Progenitor cell of endocrine pancreas (in vitro differentiated cells): ENCODE measurements around the gene MYO1G. TPM values are rescaled to one million over a fixed set of nuclear protein-coding genes. Genes with fewer than 3 reads are reported as not detected.

Experiments used
- DNase-seq: peaks from one replicate; pipeline ENCODE4 v3.0.0; 2021; ENCODE audit warnings: low spot score; ENCODE audit not compliant: unreplicated experiment
- H3K27ac Mint-ChIP-seq: 2 replicates; pipeline ENCODE4 v1.8.0; 2021; ENCODE audit warnings: mild to moderate bottlenecking, moderate library complexity, mixed read lengths
- H3K27me3 Mint-ChIP-seq: 2 replicates; pipeline ENCODE4 v1.8.0; 2021; ENCODE audit warnings: mixed read lengths
- H3K36me3 Mint-ChIP-seq: 2 replicates; pipeline ENCODE4 v1.8.0; 2022; ENCODE audit warnings: mixed read lengths; ENCODE audit not compliant: insufficient read depth
- H3K4me1 Mint-ChIP-seq: 2 replicates; pipeline ENCODE4 v1.8.0; 2021; ENCODE audit warnings: low read depth, mixed read lengths
- H3K4me3 Mint-ChIP-seq: 2 replicates; pipeline ENCODE4 v1.8.0; 2021; ENCODE audit warnings: low read depth, mild to moderate bottlenecking, moderate library complexity, mixed read lengths
- H3K9me3 Mint-ChIP-seq: 2 replicates; pipeline ENCODE4 v1.8.0; 2021; ENCODE audit warnings: low read depth, mixed read lengths
- total RNA-seq: library from RNA; stranded (reverse); gene quantifications from 2 replicates; pipeline ENCODE4 v1.2.1, GENCODE V29; 2021
- TF ChIP-seq, protein P1 (sequence below): fragments of 200-600 bp; sonication (generic); IDR thresholded peaks from one replicate; pipeline ENCODE4 v1.5.0; 2021; ENCODE audit warnings: antibody characterized with exemption, mild to moderate bottlenecking; ENCODE audit not compliant: unreplicated experiment

Gene MYO1G
- total RNA-seq, 1 donor from 2014 or later: 0.67 TPM

GRCh38 chr7:44972562-44972961 lies 6.3 kb downstream of the MYO1G start:
- TF ChIP-seq, protein P1, sequence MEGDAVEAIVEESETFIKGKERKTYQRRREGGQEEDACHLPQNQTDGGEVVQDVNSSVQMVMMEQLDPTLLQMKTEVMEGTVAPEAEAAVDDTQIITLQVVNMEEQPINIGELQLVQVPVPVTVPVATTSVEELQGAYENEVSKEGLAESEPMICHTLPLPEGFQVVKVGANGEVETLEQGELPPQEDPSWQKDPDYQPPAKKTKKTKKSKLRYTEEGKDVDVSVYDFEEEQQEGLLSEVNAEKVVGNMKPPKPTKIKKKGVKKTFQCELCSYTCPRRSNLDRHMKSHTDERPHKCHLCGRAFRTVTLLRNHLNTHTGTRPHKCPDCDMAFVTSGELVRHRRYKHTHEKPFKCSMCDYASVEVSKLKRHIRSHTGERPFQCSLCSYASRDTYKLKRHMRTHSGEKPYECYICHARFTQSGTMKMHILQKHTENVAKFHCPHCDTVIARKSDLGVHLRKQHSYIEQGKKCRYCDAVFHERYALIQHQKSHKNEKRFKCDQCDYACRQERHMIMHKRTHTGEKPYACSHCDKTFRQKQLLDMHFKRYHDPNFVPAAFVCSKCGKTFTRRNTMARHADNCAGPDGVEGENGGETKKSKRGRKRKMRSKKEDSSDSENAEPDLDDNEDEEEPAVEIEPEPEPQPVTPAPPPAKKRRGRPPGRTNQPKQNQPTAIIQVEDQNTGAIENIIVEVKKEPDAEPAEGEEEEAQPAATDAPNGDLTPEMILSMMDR: no peak
- no peaks in the 10 kb centered on the region for H3K27me3 Mint-ChIP-seq
- H3K9me3 Mint-ChIP-seq: no peaks in the 10 kb centered on the region
- H3K27ac Mint-ChIP-seq: no peak overlapping the region
- H3K4me1 Mint-ChIP-seq: peaks cover 6% of the 10 kb centered on the region
- H3K36me3 Mint-ChIP-seq: no peaks in the 10 kb centered on the region
- no peak overlapping the region for H3K4me3 Mint-ChIP-seq
- DNase-seq: no peak

GRCh38 chr7:44971902-44972441 lies 6.8 kb downstream of the MYO1G start:
- TF ChIP-seq, protein P1: no peak
- no peak overlapping the region for H3K27ac Mint-ChIP-seq
- H3K27me3 Mint-ChIP-seq: no peaks in the 10 kb centered on the region
- H3K4me1 Mint-ChIP-seq: peaks cover 6% of the 10 kb centered on the region
- no peak overlapping the region for H3K4me3 Mint-ChIP-seq
- no peaks in the 10 kb centered on the region for H3K36me3 Mint-ChIP-seq
- DNase-seq: no peak
- no peaks in the 10 kb centered on the region for H3K9me3 Mint-ChIP-seq

DNA sequence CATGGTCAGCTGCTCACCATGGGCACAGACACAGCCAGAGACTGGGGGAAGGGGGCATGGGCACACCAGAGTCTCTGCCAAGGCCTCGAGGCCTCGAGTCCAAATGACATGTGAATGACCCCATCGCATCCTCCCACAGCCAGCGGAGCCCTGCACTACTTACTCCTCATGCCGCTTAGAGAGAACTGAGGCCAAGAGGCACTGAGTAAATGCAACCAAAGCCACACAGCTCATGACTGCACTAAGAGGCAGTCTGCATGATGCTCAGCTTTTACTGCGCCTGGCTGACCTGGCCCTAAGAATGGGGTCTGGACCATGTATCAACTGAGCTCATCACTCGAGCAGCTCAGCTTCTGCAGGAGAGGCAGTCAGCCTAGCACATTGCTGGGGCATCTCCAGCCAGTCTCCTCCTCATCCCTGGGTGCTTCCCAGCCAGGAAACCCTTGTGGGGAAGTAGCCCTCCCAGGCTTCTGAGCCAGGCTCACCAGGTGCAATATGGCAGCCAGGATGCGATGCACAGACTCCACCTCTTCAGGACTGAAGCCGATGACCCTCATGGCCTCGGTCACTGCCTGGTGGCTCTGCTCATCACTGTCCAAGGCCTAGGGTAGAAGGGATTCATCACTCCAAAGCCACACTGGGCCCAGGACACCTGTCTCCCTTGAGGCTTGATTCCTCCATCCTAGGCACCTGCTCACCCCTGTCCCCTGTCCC lies 7.5 kb downstream of the MYO1G start:
- Mint-ChIP-seq H3K9me3 (no peaks in the 10 kb centered on the region), H3K27ac (no peak overlapping the region), H3K36me3 (no peaks in the 10 kb centered on the region), H3K4me1 (peaks cover 6% of the 10 kb centered on the region), H3K27me3 (no peaks in the 10 kb centered on the region), H3K4me3 (no peak overlapping the region)
- DNase-seq: no peak
- TF ChIP-seq, protein P1: no peak

DNA sequence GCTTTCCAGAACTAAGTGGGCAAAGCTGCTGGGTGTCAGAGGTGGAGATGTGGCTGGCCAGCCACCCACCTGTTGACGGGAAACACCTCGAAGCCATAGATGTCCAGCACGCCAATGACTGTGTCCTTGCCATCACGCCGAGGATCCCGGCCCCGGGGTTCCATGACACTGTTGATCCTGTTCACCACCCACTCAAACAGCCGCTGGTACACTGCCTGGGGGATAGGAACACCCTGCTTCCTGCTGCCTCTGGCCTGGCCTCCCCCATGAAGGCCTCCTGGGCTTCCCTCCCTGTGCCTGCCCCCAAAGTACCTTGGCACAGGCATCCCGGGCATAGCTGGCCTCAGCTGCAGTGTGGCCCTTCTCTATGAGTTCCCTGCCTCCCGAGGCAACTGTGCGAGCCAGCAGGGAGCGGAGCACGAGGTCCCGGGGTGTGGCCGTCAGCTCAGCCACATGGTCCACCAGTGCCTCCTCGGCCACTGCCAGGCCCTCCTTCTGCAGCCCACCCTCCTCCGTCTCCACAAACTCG lies 8.2 kb downstream of the MYO1G start:
- Mint-ChIP-seq H3K27ac (no peak overlapping the region), H3K27me3 (no peaks in the 10 kb centered on the region), H3K4me3 (no peak overlapping the region), H3K4me1 (peaks cover 6% of the 10 kb centered on the region), H3K9me3 (no peaks in the 10 kb centered on the region), H3K36me3 (no peaks in the 10 kb centered on the region)
- DNase-seq: no peak
- TF ChIP-seq, protein P1: no peak

DNA sequence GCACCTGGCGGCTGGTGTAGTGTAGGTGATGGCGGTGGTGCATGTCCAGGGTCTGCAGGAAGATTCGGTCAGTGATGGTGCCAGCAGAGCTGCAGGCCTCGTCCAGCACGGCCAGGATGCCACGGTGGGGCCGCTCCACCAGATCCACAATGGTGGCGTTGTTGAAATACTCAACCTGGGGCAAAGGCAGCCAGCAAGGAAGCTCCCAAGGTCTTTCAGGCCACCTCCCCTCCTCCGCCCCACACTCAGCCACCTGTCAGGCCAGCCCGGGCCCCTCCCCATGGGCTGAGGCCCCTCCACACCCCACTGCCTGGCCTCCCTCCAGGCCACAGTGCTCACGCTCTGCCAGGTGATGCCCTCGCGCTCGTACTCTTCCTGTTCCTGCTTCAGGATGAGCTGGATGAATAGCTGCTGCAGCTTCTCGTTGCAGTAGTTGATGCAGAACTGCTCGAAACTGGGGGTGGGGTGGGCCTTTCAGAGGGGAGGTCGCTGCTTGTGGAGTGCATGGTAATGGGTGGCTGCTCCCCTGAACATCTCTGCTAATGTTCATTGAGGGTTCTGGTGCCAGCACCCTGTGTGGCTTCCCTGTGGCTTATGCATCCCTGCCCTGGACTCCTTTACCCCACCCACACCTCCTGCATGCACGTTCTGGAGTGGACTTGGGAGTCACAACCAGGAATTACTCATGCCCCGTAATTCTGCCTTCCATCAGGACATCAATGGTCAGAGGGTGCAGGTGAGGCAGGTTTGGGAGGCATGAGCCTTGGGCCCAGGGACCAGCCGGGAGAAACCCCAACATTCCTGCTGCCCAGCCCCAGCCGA lies 8.9 kb downstream of the MYO1G start:
- Mint-ChIP-seq H3K27me3 (no peaks in the 10 kb centered on the region), H3K36me3 (no peaks in the 10 kb centered on the region), H3K9me3 (no peaks in the 10 kb centered on the region), H3K27ac (no peak overlapping the region), H3K4me3 (no peak overlapping the region), H3K4me1 (peaks cover 6% of the 10 kb centered on the region)
- TF ChIP-seq, protein P1: no peak
- DNase-seq: no peak
